HL-60 (cell line): ENCODE measurements around the gene SNAPC4.

ENCODE experiments used
- DNase-seq, 2 experiments: peaks; one replicate each; pipeline ENCODE4 v3.0.0-alpha.2; 2010 to 2020; ENCODE audit warnings: low read depth in 1 of 2, low spot score in 1 of 2
- H3K27ac ChIP-seq: fragments of 250-450 bp; sonication (Bioruptor Pico); replicated peaks from 2 replicates; pipeline ENCODE4 v1.5.1; 2020; ENCODE audit warnings: mild to moderate bottlenecking, moderate library complexity
- H3K27me3 ChIP-seq: fragments of 250-450 bp; sonication (Bioruptor Pico); 2 replicates; pipeline ENCODE4 v1.5.1; 2021; ENCODE audit warnings: mild to moderate bottlenecking, moderate library complexity; ENCODE audit not compliant: insufficient read depth, poor library complexity, severe bottlenecking
- H3K4me3 ChIP-seq: replicated peaks from 2 replicates; pipeline ENCODE4 v1.5.1; 2011; ENCODE audit warnings: mild to moderate bottlenecking, control low read depth, low read length; ENCODE audit not compliant: insufficient read depth
- GABPA ChIP-seq: IDR thresholded peaks from 2 replicates; pipeline ENCODE4 v1.6.1; 2012; ENCODE audit warnings: low read depth
- POLR2AphosphoS5 ChIP-seq: IDR thresholded peaks from 2 replicates; pipeline ENCODE4 v1.6.1; 2012; ENCODE audit warnings: low read depth
- SPI1 ChIP-seq: IDR thresholded peaks from 2 replicates; pipeline ENCODE4 v1.6.1; 2012; ENCODE audit warnings: low read depth, mild to moderate bottlenecking, borderline replicate concordance
- TF ChIP-seq, protein P1 (sequence below): IDR thresholded peaks from 2 replicates; pipeline ENCODE4 v1.6.1; 2012; ENCODE audit warnings: low read depth; ENCODE audit not compliant: insufficient replicate concordance
- TF ChIP-seq, protein P2 (sequence below): IDR thresholded peaks from one replicate; pipeline ENCODE4 v1.5.1; 2011; ENCODE audit warnings: low read length, control low read depth, inconsistent platforms; ENCODE audit not compliant: insufficient read depth

The SNAPC4 gene

GRCh38 chr9:136445799-136446198 is 45.8 kb upstream of the SNAPC4 start:
- Histone ChIP-seq H3K27me3 (no peaks in the 10 kb centered on the region), H3K27ac (no peak overlapping the region), H3K4me3 (no peak overlapping the region)
- no peak for DNase-seq
- TF ChIP-seq GABPA (no peak), POLR2AphosphoS5 (no peak), SPI1 (no peak)
- TF ChIP-seq, protein P1, sequence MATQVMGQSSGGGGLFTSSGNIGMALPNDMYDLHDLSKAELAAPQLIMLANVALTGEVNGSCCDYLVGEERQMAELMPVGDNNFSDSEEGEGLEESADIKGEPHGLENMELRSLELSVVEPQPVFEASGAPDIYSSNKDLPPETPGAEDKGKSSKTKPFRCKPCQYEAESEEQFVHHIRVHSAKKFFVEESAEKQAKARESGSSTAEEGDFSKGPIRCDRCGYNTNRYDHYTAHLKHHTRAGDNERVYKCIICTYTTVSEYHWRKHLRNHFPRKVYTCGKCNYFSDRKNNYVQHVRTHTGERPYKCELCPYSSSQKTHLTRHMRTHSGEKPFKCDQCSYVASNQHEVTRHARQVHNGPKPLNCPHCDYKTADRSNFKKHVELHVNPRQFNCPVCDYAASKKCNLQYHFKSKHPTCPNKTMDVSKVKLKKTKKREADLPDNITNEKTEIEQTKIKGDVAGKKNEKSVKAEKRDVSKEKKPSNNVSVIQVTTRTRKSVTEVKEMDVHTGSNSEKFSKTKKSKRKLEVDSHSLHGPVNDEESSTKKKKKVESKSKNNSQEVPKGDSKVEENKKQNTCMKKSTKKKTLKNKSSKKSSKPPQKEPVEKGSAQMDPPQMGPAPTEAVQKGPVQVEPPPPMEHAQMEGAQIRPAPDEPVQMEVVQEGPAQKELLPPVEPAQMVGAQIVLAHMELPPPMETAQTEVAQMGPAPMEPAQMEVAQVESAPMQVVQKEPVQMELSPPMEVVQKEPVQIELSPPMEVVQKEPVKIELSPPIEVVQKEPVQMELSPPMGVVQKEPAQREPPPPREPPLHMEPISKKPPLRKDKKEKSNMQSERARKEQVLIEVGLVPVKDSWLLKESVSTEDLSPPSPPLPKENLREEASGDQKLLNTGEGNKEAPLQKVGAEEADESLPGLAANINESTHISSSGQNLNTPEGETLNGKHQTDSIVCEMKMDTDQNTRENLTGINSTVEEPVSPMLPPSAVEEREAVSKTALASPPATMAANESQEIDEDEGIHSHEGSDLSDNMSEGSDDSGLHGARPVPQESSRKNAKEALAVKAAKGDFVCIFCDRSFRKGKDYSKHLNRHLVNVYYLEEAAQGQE = no peak
- TF ChIP-seq, protein P2, sequence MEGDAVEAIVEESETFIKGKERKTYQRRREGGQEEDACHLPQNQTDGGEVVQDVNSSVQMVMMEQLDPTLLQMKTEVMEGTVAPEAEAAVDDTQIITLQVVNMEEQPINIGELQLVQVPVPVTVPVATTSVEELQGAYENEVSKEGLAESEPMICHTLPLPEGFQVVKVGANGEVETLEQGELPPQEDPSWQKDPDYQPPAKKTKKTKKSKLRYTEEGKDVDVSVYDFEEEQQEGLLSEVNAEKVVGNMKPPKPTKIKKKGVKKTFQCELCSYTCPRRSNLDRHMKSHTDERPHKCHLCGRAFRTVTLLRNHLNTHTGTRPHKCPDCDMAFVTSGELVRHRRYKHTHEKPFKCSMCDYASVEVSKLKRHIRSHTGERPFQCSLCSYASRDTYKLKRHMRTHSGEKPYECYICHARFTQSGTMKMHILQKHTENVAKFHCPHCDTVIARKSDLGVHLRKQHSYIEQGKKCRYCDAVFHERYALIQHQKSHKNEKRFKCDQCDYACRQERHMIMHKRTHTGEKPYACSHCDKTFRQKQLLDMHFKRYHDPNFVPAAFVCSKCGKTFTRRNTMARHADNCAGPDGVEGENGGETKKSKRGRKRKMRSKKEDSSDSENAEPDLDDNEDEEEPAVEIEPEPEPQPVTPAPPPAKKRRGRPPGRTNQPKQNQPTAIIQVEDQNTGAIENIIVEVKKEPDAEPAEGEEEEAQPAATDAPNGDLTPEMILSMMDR = no peak

DNA sequence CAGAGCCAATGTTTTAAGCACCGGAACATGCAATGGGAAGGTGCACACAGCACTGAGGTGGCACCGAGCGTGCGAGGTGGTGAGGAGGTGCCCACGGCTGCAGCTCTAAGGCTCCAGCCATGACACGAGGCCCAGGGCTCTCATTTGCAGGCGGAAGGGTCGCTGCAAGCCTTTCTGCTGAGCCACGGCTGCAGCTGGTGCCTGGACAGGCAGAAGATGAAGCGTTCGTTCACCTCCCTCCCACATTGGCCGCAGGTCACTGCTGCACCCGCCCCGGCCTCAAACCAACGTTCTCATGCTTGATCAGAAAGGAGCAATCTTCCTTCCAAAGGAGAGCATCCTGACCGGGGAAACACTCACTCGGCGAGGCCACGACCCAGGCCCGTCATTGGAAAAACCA is 44.1 kb upstream of the SNAPC4 start:
- DNase-seq = no peak
- Histone ChIP-seq H3K27ac (no peak overlapping the region), H3K27me3 (no peaks in the 10 kb centered on the region), H3K4me3 (no peak overlapping the region)
- TF ChIP-seq SPI1 = no peak
- TF ChIP-seq POLR2AphosphoS5 = no peak
- TF ChIP-seq, protein P1 = no peak

- TF ChIP-seq, protein P2 = no peak
- TF ChIP-seq SPI1 (no peak), POLR2AphosphoS5 (no peak), GABPA (no peak)
- TF ChIP-seq, protein P1 = no peak
- no peak overlapping the region for H3K4me3 ChIP-seq
- H3K27me3 ChIP-seq = no peaks in the 10 kb centered on the region
- no peak overlapping the region for H3K27ac ChIP-seq
- DNase-seq = no peak
Measured at GRCh38 chr9:136443687-136444086, 43.7 kb upstream of the SNAPC4 start.

GRCh38 chr9:136443087-136443486 is 43.1 kb upstream of the SNAPC4 start:
- Histone ChIP-seq H3K4me3 (no peak overlapping the region), H3K27me3 (no peaks in the 10 kb centered on the region), H3K27ac (no peak overlapping the region)
- no peak for TF ChIP-seq GABPA
- DNase-seq = no peak
